Measurements from ENCODE around the gene UNKL. TPM values are rescaled to one million over a fixed set of nuclear protein-coding genes. Genes with fewer than 3 reads are reported as not detected.

UNKL gene
- total RNA-seq, 1 experiment from 2014 or later = 32.0 TPM

DNA sequence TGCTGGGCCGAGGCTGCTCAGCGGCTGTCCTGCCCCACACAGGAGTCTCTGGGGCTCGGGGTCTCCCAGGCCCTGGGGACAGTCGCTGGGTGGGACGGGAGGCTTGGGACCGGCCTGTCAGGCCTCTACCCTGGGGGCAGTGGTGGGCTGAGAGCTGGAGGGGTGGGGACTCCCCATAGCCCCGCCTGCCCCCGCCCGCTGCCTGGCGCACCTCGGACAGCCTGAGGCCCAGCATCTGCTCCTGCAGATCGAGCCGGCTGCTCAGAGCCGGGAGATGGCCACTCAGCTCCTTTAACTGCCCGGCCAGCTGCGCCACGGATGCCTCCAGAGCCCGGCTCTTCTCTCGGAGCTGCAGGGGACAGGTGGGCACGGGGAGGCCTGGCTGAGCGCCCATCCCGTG, 23.1 kb upstream of the UNKL start:
- no peak overlapping the region for H3K23ac ChIP-seq (ENCODE audit: insufficient read length, low read depth, low read length)

More for the DNA sequence above, 23.1 kb upstream of the UNKL start:
- Histone ChIP-seq H3K4ac (ENCODE audit: low read depth, low read length) (no peak overlapping the region), H2AK5ac (ENCODE audit: insufficient read length, low read length) (no peak overlapping the region), H3K9ac (ENCODE audit: extremely low read depth, insufficient read length, low read length) (no peak overlapping the region), H2BK20ac (ENCODE audit: low read depth, low read length, poor library complexity, severe bottlenecking) (no peak overlapping the region), H2BK12ac (ENCODE audit: insufficient read length, low read depth, low read length) (no peak overlapping the region), H3K14ac (ENCODE audit: insufficient read depth, low read length) (no peak overlapping the region), H3K27me3 (ENCODE audit: insufficient read depth, low read length) (no peaks in the 10 kb centered on the region), H3T11ph (ENCODE audit: low read length) (no peak overlapping the region), H2BK5ac (ENCODE audit: insufficient read length, low read length) (no peak overlapping the region), H3K79me1 (ENCODE audit: insufficient read depth, low read depth, low read length, poor library complexity, severe bottlenecking) (no peaks in the 10 kb centered on the region), H4K91ac (ENCODE audit: insufficient read length, low read depth, low read length) (no peak overlapping the region), H4K5ac (ENCODE audit: insufficient read length, low read depth, low read length) (no peak overlapping the region), H3K27ac (ENCODE audit: insufficient read length, low read depth, low read length) (no peak overlapping the region), H3K4me2 (ENCODE audit: insufficient read depth, insufficient read length, low read length) (no peak overlapping the region), H2BK120ac (ENCODE audit: low read depth, low read length, poor library complexity, severe bottlenecking) (no peak overlapping the region), H2BK15ac (ENCODE audit: low read depth, low read length) (no peak overlapping the region), H4K8ac (replicated peaks; ENCODE audit: insufficient read length, low read depth, low read length) (no peak overlapping the region), H3K23me2 (ENCODE audit: insufficient read length, low read depth, low read length, poor library complexity, severe bottlenecking) (no peaks in the 10 kb centered on the region), H3K4me1 (ENCODE audit: insufficient read depth, low read length) (no peaks in the 10 kb centered on the region), H3K9me3 (ENCODE audit: control insufficient read depth, low read depth, low read length) (no peaks in the 10 kb centered on the region), H4K20me1 (ENCODE audit: control insufficient read depth, insufficient read depth, insufficient read length) (no peaks in the 10 kb centered on the region), H3K79me2 (ENCODE audit: insufficient read depth, low read length) (no peaks in the 10 kb centered on the region), H2AFZ (ENCODE audit: low read length) (no peak overlapping the region), H3K18ac (ENCODE audit: insufficient read length, low read depth, low read length) (no peak overlapping the region), H3K56ac (ENCODE audit: insufficient read length, low read depth, low read length) (no peak overlapping the region)
- no peak overlapping the region for H3K4me3 Mint-ChIP-seq
- H3K27me3 Mint-ChIP-seq (ENCODE audit: low read depth) = no peaks in the 10 kb centered on the region
- no peaks in the 10 kb centered on the region for H3K36me3 Mint-ChIP-seq (ENCODE audit: insufficient read depth in 1 of 3, low read depth in 3 of 3)
- H3K9me3 Mint-ChIP-seq = no peaks in the 10 kb centered on the region
- no peak overlapping the region for H3K27ac Mint-ChIP-seq
- DNase-seq = no peak
- WGBS (ENCODE audit: extremely low coverage, insufficient read length, low lambda C conversion rate) = no CpG with 5 or more reads among the region's 22 CpGs
- no peaks in the 10 kb centered on the region; a peak in 1 of 4 replicates for H3K4me1 Mint-ChIP-seq
- TF ChIP-seq, protein P1, sequence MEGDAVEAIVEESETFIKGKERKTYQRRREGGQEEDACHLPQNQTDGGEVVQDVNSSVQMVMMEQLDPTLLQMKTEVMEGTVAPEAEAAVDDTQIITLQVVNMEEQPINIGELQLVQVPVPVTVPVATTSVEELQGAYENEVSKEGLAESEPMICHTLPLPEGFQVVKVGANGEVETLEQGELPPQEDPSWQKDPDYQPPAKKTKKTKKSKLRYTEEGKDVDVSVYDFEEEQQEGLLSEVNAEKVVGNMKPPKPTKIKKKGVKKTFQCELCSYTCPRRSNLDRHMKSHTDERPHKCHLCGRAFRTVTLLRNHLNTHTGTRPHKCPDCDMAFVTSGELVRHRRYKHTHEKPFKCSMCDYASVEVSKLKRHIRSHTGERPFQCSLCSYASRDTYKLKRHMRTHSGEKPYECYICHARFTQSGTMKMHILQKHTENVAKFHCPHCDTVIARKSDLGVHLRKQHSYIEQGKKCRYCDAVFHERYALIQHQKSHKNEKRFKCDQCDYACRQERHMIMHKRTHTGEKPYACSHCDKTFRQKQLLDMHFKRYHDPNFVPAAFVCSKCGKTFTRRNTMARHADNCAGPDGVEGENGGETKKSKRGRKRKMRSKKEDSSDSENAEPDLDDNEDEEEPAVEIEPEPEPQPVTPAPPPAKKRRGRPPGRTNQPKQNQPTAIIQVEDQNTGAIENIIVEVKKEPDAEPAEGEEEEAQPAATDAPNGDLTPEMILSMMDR (conservative IDR thresholded peaks at IDR 0.05) = no peak
